GM18502 (cell line): Measurements from ENCODE around the gene ZNF574.

Experiments used
- ATAC-seq: cut with Tn5 transposase; IDR thresholded peaks from one replicate; pipeline ENCODE4 v1.9.1; 2021; ENCODE audit warnings: mild to moderate bottlenecking; ENCODE audit not compliant: unreplicated experiment, poor library complexity

The ZNF574 gene

DNA sequence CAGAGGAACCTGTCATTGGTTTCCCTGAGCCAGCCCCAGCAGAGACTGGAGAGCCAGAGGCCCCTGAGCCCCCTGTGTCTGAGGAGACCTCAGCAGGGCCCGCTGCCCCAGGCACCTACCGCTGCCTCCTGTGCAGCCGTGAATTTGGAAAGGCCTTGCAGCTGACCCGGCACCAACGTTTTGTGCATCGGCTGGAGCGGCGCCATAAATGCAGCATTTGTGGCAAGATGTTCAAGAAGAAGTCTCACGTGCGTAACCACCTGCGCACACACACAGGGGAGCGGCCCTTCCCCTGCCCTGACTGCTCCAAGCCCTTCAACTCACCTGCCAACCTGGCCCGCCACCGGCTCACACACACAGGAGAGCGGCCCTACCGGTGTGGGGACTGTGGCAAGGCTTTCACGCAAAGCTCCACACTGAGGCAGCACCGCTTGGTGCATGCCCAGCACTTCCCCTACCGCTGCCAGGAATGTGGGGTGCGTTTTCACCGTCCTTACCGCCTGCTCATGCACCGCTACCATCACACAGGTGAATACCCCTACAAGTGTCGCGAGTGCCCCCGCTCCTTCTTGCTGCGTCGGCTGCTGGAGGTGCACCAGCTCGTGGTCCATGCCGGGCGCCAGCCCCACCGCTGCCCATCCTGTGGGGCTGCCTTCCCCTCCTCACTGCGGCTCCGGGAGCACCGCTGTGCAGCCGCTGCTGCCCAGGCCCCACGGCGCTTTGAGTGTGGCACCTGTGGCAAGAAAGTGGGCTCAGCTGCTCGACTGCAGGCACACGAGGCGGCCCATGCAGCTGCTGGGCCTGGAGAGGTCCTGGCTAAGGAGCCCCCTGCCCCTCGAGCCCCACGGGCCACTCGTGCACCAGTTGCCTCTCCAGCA lies 4.2 kb downstream of the ZNF574 start:
- no peak for ATAC-seq

DNA sequence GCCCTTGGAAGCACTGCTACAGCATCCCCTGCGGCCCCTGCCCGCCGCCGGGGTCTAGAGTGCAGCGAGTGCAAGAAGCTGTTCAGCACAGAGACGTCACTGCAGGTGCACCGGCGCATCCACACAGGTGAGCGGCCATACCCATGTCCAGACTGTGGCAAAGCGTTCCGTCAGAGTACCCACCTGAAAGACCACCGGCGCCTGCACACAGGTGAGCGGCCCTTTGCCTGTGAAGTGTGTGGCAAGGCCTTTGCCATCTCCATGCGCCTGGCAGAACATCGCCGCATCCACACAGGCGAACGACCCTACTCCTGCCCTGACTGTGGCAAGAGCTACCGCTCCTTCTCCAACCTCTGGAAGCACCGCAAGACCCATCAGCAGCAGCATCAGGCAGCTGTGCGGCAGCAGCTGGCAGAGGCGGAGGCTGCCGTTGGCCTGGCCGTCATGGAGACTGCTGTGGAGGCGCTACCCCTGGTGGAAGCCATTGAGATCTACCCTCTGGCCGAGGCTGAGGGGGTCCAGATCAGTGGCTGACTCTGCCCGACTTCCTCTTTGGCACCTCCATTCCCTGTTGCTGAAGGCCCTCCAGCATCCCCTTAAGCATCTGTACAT lies 4.9 kb downstream of the ZNF574 start:
- no peak for ATAC-seq

DNA sequence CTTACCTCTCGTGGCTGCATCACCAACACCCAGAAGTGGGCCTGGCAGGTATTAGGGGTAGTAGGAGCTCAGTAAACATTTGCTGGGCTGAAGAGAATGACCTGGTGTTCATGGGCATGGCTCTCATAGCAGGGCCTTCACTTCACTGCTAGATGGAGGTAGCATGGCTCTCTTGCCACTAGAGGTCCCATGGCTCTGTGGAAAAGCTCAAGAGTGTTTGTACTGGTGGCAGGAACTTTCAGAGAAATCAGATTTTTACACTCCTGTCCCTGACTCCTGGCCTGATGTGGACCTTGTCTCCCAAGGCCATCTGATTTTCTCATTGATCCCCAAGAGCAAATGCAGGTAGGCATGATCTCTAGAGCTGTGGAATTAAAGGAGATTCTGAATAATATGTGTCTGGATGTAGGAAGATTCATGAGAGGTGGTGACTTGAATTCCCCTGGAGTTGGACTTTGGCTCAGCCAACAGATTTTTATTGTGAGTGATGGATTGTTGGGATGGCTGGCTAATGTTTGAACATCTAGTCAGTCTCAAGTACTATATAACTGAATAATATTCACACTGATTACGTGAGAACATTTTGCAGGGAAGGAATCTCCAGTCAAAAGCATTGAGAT lies 5.7 kb downstream of the ZNF574 start:
- no peak for ATAC-seq

DNA sequence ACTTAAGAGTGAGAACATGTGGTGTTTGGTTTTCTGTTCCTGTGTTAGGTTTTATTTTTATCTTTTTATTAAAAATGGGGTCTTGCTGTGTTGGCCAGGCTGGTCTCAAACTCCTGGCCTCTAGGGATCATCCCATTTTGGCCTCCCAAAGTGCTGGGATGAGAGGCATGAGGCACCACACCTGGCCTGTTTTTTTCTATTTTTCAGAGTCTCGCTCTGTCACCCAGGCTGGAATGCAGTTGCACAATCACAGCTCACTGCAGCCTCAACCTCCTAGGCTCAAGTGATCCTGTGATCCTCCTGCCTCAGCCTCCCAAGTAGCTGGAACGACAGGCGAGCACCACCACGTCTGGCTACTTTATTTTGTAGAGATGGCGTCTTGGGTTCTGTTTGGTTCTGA lies 7.6 kb downstream of the ZNF574 start:
- no peak for ATAC-seq

DNA sequence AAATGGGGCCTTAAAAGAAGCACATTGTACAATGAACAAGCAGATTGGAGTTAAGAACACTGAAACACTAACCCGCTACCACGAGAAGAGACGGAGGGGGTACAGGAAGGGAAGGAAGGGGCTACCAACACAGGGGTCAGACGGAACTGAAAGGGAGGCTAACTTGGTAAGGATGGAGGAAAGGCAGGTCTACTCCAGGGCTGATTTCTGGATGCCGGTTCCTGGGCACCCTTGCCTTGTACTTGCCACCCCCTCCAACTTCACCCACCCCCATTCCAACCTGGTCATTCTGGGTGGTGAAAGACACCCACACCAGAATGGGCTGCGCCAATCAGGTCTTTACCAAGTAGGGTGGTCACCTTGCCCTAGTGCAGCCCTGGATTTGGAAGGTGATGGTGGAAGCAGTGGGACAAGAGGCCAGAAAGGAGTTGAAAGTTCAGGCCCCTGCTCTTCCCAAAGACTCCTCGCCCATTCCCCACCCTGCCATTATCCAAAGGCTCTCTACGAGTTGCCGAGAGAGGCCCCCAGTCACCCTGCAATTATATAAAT lies 10.3 kb downstream of the ZNF574 start:
- ATAC-seq = no peak

DNA sequence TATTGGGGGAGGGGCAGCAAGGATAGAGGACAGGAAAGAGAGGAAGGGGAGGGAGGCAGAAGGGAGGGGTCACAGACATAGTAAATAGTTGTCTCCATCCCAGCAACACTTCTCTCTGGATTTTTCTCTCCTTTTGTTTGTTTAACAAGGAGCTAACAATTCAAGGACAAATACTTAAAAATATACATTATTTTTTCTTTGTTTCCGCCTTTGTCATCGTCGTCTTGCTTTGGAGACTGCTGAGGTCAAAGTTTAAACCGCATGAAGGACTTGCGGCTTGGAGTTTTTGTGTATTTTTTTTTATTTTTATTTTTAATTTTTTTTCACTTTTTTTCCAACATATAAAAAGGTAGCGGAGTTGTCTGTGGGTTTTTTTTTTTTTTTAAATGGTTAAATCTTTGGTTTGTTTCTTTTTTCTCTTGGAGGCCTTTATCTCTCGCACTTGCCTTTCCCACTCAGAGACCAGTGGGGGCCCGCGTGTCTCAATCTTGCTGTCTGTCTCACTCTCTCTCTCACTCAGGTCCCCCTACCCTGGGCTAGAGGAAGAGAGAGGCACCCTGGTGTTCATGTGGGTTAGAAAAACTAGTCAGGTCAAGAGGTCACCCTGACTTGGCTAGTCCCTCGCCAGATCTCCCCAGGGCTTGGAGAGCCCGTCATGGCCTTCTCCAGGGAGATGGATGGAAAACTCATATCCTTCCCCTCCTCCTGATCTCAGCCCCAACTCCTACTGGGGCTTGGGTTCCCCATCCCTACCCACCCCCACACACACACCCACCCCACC lies 11.0 kb downstream of the ZNF574 start:
- ATAC-seq = no peak

DNA sequence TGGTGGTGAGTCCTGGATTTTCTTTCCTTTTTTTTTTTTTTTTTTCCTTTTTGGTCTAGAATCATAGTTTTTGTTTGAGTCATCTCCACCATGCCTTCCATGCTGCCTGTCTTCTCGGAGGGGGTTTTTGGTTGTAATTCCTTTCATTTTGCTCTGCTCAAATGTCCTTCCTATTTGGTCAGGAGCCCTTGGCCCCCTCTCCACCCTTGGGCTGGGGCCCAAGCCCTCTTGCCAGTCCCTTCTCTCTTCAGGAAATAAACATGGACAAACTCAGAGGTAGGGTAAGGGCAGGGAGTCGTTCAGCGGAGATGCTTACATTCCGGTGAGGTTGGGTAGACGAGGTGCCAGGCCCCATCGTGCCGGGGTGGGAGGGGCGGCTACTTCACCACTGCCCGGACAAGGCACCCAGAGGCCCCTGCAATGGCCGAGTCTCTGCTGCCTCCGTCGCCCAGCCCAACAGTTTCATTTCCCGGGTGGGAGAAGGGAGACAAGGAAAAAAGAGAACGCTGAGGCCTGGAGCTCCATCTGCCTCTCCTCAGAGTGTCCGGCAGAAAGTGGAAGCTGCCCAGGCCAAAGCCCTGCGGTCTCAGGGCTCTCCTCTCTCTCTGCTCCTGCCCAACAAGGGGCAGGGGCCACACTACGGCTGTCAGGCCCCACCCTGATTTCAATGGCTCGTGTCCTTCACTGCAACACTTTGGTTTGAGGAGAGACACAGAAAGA lies 12.7 kb downstream of the ZNF574 start:
- no peak for ATAC-seq

DNA sequence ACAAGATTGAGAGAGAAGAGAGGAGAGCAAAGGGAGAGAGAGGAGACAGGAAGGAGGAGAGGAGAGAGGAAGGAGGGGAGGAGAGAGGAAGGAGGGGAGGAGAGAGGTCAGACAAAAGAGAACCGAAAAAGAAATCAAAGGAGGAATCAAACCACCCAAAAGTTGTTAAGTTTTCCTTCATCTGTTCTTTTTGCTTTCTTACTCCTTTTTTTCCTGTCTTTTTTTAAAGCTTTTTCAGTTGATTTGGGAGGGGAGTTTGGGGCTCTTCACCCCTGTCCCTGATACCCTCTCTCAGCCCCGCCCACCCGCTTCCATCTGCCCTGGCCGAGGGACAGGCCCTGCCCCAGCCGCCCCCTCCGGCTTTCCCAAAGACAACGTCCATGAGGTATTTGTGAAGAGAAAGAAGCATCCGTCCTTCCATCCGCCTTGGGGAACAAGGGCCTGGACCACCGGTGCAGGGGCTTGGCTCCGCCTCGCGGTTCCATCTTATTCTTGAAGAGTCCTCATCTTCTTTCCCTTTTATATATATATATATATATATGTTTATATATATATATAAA lies 13.3 kb downstream of the ZNF574 start:
- no peak for ATAC-seq

DNA sequence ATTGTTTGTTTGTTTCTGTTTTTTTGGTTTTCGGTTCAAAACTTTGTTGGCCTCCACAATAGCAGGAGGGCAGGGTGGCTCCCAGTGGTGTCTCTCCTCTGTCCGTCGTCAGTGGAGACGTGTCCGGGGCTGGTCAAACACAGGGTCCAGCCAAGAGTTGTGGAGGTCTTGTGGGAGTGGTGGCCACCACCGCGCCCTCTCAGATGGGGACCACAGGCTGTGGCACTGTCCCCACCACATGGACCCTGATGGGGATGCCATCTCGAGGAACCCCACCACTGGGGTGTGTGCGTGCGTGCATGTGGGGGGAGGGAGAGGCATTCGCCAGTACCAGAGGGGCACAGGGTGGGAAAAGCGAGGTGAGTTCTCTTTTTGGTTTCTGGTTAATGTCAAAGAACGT lies 13.8 kb downstream of the ZNF574 start:
- ATAC-seq = no peak

DNA sequence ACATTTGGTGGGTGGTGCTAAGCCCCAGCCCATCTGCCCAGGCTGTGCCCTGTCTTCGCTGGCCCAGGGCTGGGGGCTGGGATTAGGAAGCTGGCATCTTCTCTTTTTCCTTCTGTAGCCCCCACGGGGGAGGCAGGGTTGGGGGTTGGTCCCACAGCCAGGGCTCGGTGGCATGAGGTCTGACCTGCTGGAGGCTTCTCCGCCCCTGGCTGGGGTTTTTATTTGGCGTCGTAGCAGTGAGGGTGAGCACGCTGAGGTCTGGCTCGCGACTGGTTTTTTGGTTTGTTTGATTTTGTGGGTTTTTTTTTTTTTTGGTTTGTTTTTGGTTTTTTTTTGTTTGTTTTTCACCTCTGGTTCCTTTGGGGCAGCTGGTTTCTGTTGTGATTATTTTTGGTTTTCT lies 14.7 kb downstream of the ZNF574 start:
- ATAC-seq = no peak

DNA sequence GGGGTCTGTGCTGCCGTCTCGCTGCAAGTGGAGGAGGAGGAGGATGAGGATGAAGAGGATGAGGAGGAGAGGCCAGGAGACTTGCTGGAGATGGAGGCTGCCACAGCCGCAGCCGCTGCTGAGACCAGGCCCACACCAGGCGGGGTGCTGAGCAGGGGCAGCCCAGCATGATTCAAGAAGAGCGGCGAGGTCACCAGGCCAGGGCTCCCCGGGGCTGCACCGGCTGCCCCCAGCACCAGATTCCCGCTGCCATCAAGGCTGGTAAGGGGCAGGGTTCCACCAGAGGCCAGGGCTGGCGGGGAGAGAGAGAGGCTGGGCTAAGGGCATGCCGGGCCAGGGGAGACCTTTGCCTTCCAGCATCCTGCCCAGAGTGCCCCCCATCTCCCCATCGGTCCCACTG lies 15.3 kb downstream of the ZNF574 start:
- no peak for ATAC-seq

DNA sequence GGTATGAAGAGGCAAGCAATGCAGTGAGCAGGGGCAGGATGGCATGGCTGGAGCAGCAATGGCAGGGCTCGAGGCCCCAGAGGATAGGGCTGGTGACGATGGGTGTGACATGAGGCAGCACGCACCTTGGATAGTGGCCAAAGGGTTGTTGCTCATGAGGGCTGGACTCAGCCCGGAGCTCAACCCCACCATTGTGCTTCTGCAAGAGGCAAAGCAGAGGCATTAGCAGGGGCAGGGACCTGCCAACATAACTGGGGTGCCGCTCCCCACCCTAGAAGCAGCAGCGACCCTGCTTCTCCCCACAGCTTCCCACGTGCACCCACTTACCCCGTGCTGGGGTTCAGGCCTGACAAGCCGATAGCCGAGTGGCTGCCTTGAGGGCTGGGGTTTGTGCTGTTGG lies 15.8 kb downstream of the ZNF574 start:
- no peak for ATAC-seq

DNA sequence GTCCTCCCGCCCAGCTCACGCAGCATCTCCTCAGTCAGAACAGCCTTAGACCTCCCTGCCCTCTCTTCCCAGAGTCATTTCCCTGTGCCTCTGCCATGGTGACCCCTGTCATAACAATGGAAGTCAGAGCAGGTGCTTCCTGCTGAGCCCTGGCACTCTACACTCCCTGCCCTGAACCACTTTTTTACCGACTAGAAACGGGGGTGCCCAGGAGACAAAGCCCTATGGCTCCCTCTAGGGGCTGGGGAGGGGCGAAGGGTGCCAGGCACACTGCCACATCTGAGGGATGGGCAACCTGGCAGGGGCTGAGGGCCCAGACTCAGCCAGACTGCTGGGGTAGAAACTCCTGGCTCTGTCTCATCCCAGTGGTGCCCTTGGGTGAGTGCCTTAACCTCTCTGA lies 16.4 kb downstream of the ZNF574 start:
- no peak for ATAC-seq

DNA sequence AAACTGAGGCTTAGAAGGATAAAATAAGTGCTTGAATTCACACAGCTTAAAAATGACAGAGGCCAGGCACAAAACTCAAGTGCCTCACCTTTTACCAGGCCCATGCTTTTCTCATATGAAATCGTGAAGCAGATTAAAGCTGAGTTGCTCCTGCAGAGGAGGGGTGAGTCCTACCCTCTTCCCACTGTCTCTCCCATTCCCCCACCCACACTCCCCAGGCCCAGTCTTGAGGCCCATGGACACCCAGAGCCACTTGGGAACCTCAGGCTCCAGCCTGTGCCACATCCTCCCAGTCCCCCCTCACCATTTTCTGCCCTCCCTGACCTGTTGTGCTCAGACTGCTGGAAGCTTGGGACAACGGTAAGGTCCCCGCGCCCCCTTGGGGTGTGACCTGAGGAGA lies 17.5 kb downstream of the ZNF574 start:
- no peak for ATAC-seq

DNA sequence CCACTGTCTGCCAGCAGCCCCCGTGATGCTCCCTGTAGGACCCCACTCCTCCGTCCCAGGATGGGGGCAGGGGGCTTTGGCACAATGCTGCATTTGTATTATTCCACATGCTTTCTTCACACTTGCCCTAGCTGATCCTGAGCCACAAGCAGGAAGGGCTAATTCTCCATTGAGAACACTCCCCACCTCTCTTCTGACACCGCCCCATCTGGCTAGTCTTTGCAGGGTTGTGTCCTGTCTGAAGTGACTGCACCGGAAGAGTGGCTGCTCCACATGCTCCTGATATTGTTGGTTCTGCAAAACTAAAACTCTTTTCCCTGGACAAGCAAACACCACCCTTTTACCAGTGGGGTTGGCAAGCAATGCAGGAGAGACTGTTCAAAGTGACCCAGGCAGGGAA lies 18.0 kb downstream of the ZNF574 start:
- no peak for ATAC-seq

DNA sequence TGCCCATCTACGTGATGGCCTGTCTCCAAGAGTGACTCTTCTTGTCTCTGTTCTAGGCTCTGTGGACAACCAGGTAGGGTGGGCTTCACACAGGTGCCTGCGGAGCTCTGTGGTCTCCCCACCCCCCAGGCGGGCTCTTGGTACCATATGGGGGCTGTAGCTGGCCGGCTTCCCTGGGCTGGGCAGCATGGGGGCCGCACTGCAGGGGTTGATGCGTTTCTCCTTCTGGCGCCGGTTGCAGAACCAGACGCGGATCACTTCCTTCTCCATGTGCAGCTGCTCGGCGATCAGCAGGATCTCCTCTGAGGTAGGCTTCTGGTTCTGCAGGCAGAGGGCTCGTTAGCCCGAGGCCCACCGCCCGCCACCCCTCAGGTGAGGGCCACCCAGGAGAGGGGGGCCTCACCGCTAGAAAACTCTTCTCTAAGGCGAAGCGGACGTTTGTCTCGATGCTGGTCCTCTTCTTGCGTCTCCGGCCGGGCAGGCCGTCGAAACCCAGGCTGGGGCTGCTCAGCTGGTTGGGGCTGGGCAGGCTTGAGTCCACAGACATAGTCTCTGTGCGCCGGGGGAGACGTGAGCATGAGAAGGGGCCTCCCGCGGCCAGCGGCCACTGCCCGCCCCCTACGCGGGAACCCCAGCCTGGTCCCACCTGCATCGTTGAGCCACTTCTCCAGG lies 19.3 kb downstream of the ZNF574 start:
- ATAC-seq = no peak

DNA sequence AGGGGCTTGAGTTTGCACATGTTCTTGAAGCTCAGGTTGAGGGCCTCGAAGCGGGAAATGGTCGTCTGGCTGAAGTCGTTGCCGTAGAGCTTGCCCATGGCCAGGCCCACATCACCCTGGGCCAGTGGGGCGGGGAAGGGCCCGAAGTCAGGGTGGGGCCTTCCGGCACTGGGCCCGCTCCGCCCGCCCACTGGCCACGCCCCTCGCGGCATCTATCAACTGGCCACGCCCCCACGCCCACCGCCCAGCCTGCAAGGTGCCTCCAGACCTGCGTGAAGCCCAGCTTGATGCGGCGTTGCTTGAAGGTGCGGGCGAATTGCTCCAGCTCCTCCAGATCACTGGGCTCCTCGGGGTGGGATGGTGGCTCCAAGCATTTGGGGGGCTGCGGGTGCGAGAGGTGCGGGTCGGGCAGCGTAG lies 19.9 kb downstream of the ZNF574 start:
- no peak for ATAC-seq

DNA sequence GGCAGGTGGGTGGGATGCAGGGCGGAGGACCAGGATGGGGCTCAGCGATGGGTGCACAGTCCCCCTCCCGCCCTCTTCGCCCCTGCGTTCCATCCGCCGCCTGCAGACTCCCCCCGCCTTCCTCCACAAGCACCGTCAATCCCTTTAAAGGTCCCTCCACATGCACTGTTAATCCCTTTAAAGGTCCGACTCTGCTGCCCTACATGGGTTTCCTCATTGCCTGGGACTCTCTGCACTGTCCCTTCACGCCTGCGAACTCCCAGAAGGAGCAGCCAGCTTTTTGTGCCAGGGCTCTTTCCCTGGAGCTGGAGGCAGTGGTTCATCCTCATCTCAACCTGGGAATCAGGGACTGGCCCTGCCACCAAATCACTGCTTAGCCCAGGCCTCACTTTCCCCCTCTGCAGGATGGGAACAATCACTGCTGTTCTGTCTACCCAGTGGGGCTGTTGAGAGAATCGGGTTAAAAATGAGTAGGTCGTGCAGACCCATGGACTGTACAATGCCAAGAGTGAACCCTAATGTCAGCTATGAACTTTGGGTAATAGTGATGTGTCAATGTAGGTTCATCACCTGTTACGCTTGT lies 20.4 kb downstream of the ZNF574 start:
- no peak for ATAC-seq

DNA sequence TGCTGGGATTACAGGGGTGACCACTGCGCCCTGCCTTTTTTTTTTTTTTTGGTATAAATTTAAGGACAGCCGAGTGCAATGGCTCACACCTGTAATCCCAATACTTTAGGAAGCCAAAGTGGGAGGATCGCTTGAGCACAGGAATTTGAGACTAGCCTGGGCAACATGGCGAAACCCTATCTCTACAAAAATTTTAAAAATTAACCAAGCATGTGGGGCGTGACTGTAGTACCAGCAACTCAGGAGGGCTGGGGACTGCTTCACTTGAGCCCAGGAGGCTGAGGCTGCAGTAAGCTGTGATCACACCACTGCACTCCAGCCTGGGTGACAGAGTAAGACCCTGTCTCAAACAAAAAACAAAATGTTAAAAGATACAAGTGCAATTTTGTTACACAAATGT lies 21.5 kb downstream of the ZNF574 start:
- no peak for ATAC-seq
